HUDEP-2 (cell line): ENCODE measurements around the gene RSPH1.
"Not testable (repeated sequence)": the region's sequence is repeated elsewhere in the genome, so short reads cannot be mapped to it uniquely, and the experiment has no call there.

ENCODE experiments used
- DNase-seq, 76 experiments: peaks; one replicate each; lab custom pipeline; 2025; ENCODE audit not compliant: unreplicated experiment in 76 of 76; lab: John Stamatoyannopoulos, UW

The RSPH1 gene

DNA sequence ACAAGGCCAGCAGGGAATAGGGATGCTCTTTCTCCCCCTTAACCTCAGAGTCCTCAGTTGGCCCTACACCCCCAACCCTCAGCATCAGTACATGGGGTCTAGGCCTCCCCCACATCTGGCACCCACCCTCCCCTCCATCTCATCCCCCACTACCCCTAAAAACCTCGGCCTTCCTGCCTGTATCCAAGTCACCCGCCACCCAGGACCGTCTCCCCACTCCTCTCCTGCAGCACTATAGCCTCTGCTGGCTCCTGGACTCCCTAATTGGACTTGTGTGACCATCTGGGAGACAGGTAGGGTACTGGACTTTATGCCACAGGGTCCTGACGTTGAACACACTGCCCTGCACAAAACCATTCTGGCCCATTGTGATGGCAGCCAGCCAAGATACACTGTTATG lies 6.0 kb downstream of the RSPH1 start:
- no peak for DNase-seq

- no peak for DNase-seq
Measured at GRCh38 chr21:42489006-42489563, 6.9 kb downstream of the RSPH1 start.

DNA sequence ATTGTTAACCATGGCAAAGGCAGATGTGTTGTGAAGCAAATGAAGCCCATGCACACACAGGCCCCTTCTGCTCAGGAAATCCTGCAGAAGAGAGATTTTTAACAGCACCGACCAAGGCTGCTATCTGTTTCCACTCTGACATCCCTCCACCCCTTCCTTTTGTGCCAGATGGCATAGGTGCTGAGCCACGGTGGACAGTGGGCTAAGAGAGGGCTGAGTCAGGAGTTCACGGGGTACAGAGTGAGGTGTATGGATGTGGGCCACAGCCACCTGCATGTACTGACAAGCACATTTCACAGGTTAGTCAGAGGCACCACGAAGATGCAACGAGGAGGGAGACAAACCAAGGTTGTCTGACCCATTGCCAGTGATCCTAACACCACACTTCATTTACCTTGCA lies 9.5 kb downstream of the RSPH1 start:
- DNase-seq, result no peak

DNA sequence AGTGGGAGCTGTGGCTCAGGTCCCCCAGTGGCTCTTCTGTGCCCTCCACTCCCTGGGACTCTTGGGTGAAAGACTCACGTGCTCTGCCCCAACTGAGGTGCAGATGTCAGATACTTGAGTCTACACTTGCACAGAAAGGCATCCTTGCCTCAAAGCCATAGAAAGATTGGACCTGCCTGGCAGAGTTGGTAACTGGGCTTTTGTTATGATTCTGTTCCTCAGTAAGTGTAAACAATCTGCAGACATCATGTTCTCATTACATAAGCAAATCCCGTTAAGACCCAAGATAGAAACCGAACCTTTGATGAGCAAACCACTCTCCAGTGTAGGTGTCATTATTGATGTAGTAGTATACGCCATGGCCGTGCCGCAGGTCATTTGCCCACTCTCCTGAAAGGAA lies 10.0 kb downstream of the RSPH1 start:
- no peak for DNase-seq

GRCh38 chr21:42484966-42485365 lies 11.1 kb downstream of the RSPH1 start:
- DNase-seq, result no peak

- DNase-seq, result no peak
Measured at GRCh38 chr21:42481169-42481568, 14.9 kb downstream of the RSPH1 start.

GRCh38 chr21:42480736-42481135 lies 15.3 kb downstream of the RSPH1 start:
- DNase-seq, result no peak

GRCh38 chr21:42479582-42479981 lies 16.4 kb downstream of the RSPH1 start:
- DNase-seq, result no peak

DNA sequence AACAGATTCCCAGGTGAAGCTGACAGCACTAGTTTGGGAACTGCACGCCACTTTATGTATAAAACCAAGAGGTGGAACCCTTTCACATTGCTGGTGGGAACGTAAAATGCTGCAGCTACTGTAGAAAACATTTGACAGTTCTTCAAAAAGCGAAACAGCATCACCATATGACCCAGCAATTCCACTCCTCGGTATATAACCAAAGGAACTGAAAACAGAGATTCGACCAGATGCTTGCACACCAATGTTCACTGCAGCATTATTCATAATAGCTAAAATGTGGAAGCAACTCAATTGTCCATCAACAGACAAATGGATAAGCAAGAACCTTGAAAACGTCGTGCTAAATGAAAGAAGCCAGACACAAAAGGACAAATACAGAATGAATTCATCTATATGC lies 17.5 kb downstream of the RSPH1 start:
- DNase-seq, result no peak

GRCh38 chr21:42476388-42477331 lies 19.4 kb downstream of the RSPH1 start:
- no peak for DNase-seq

DNA sequence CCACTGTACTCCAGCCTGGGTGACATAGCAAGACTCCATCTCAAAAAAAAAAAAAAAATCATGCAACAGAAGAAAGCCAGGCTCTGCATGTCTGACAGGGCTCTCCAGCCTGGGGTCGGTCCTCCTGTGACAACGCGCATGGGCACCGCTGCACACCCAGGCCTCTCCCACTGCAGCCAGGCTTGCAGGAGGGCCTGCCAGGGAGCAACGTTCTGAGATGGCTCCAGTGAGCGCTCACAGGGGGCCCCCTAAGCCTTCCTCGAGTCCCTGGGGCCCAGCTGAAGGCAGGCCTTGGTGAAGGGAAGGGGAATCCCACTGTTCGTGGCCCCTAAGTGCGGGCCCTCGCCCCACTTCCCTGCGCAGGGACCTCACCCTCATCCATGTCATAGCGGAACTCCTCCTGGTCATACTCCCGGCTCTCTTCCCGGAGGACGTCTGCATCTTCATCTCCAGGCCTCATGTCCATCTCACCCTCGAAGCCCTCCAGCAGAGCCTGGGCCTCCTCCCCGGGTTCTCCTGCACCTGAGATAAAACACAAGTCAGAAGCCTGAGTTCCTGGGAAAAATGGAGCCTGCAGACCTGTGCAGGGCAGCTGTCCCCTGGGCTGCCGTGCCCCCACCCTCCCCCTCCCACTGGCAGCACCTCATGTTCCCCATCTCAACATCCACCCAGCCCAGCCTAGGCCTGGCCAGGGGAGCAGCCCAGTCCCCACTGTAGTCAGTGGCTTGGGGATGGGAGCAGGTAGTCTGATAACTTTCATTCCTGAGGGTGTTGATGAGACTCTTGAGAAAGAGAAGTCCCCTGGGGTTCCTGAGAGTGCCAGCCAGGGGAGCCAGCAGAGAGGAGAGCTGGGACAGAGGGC lies 20.3 kb downstream of the RSPH1 start:
- DNase-seq, result no peak

DNA sequence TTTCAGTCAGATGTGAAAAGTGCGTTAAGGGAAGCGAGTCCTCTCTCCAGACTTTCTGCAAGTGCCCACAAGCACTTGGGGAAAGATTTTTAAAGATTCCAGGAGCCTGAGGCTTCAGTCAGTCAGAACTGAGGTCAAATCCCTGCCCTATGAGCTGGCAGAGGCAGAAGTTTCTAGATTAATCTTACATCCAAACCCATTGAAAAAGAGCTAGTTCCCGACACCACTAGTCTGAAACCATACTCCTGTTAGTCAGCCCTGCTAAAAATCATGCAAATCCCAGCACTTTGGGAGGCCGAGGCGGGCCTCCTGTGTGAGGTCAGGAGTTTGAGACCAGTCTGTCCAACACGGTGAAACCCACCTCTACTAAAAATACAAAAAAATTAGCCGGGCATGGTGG lies 21.0 kb downstream of the RSPH1 start:
- DNase-seq, result no peak

DNA sequence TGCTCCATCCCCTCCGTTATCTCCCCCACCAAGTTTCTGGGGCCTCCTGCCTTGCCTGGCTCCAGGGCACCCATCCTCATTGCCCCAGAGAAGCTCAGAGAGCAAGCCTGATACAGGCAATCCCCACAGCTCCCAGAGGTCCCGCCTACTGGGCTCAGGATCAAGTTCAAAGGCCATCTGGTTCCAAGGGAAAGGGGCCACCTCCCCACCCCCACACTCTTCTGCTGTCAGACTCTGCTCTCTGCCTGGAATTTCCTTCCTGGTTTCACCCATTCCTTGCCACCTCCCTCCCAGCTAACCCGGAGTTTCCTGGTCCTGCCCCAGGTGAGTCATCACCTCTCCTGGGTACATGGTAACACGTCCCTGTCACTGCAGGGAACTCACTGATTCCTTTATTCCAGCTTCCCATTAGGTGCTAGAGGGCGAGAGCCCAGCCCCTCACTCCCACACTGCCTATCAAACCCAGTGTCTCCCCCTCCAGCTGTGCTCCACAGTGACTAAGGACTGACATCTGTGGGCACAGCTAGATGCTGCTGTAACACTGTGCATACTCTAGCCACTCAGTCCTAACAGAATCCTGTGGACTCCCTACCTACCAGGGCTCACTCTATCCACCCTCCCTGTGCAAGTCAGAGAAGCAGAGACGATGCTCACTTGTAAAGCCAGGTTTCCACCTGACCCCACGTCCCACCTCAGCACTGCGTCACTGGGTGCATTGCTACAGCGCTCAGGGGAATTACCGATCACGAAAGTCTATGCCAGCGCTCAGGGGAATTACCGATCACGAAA lies 21.8 kb downstream of the RSPH1 start:
- no peak for DNase-seq

- no peak for DNase-seq
Measured at GRCh38 chr21:42473498-42474042, 22.5 kb downstream of the RSPH1 start.

GRCh38 chr21:42472521-42472920 lies 23.5 kb downstream of the RSPH1 start:
- no peak for DNase-seq

DNA sequence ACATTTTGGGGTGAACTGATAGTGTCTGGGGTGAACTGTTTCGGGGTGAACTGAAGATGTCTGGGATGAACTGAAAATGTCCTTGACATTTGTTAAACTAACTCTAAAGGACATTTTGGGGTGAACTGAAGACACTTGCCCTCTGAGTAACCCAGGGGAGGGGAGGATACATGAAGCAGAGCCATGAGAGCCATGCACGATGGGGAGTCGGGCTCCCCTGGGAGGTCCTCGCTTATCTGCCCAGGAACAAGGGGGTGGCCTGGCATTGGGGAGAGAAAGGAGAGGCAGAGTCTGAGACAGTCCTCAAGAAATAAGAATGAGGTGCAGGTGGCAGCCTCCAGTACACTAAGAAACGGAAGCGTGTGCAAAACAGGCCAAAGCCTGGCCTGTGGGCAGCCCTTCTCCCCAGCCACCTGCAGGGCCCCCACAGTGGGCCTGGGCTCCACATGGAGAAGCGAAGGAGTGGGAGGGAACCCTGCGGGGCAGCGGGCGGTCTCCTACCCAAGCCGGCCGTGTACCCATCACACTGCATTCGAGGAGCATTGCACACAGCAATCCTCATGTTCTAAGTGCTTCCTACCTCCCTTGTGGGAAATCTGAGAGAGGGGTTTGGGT lies 24.2 kb downstream of the RSPH1 start:
- no peak for DNase-seq

DNA sequence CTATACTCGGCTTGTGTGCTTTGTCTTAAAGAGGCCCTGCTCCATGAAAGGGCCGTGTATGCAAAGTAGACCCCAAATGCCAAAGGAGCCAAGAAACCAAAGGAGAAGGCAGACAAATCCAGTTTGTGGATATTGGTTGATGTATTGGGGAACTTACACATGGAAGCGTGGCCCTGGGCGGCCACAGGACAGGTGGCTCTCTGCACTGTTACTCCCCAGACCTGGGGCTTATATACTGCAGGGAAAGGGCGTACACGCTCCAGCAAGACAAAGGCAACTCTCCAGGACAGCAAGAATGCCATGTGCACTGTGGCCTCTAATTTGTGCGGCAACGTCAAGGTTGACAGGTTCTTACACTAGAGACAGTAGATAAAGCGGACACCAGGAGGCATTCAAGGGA lies 24.8 kb downstream of the RSPH1 start:
- DNase-seq, result no peak

GRCh38 chr21:42469726-42470125 lies 26.3 kb downstream of the RSPH1 start:
- not testable (repeated sequence) for DNase-seq

- no peak for DNase-seq
Measured at GRCh38 chr21:42469272-42469671, 26.8 kb downstream of the RSPH1 start.
